IPS-NIHi7 (cell line): Measurements from ENCODE around the gene PKNOX1.
"Not testable (repeated sequence)": the region's sequence is repeated elsewhere in the genome, so short reads cannot be mapped to it uniquely, and the experiment has no call there.

ENCODE experiments used
- DNase-seq: peaks from one replicate; pipeline ENCODE4 v3.0.0; 2012; ENCODE audit warnings: mixed read lengths; ENCODE audit errors: extremely low spot score

PKNOX1 gene

DNA sequence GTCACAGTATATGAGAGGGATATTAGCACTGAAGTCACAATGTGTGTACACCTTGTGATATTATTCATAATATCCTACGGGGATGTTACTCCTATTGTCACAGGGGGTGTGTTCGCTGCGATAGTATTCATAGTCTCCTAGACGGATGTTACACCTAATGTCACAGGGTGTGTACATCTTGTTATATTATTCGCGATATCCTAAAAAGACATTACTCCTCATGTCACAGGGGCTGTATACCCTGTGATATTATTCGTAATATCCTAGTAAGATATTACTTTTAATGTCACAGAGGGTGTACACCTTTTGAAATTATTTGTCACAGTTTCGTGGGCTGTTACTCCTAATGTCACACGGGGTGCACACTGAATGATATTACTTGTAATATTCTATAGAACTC lies 23.2 kb upstream of the PKNOX1 start:
- DNase-seq, result not testable (repeated sequence)

DNA sequence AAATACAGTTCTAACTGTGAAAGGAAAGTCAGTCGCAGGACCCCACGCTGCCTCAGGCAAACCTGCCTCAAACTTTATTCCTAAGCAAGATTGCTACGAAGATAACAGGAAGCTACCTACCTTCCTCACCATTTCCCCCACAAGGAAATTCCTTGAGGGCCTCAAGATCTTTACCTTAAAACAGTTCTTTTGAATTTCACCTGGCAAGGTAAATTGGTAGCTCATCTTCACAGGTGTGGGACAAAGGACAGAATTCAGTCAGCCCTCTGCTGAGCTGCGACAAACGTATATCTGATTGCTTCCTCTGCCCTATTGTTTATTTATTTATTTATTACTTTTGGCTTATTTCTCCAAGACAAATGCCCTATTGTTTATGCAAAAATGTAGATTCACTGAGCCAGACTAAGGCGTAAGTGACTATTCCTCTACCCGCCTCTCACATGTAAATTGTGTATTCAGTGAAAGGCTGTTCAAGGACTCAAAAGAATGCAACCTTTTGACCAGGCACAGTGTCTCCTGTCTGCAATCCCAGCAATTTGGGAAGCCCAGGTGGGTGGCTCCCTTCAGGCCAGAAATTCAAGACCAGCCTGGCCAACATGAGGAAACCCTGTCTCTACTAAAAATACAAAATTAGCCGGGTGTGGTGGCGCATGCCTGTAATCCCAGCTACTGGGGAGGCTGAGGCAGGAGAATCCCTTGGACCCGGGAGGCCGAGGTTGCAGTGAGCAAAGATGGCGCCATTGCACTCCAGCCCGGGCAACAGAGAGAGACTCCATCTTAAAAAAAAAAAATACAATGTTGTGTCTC lies 17.3 kb upstream of the PKNOX1 start:
- no peak for DNase-seq

GRCh38 chr21:42958122-42958521 lies 16.2 kb upstream of the PKNOX1 start:
- not testable (repeated sequence) for DNase-seq

GRCh38 chr21:42959728-42960127 lies 14.6 kb upstream of the PKNOX1 start:
- DNase-seq, result peak; percentile 60

DNA sequence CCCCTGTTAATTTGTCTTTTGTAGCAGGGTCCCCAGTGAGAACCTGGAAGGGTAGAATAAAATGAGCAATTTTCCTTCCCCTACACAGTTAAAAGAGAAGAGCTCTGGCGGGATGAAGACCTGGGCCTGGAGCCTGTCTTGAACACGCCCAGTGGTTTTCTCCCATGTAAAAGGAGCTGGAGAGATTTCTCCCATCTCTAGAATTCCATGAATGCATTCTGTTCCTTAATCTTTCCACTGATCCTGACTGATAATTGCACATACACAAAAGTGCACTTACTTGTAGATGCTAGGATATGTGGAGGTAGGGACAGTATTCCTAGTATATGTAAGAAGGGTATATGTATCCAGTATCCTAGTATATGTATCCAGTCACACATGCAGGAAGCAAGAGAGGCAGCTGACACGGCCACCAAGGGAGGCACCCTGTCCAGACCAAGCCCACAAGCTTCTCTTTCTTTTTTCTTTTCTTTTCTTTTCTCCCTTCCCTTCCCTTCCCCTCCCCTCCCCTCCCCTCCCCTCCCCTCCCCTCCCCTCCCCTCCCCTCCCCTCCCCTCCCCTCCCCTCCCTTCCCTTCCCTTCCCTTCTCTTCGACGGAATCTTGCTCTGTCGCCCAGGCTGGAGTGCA lies 11.9 kb upstream of the PKNOX1 start:
- DNase-seq, result no peak

- no peak for DNase-seq
These were observed 10.3 kb upstream of the PKNOX1 start for GRCh38 chr21:42964086-42964485.

DNA sequence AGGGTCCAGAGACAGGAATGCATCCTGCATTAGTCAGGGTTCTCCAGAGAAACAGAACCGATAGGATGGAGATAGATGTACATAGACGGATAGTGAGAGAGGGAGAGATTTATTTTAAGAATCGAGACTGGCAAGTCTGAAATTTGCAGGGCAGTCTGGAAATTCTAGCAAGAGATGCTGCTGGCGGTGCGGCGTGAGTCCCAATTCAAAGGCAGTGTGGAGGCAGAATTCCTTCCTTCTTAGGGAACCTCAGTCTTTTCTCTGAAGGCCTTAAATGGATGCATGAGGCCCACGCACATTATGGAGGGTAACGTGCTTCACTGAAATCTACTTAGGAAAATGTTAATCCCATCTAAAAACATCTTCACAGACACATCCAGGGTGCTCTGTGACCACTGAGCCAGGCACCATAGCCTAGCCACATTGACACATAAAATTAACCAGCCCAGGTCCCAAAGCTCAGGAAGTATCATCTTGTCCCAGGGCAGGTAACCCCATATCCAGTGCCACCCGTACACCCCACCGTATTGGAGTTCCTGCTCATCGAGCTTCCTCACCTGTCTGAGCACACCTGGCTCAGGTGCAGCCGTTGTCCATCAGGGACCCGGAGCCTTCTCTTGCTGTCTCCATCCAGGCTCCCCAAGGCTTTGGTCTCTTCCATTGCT lies 9.7 kb upstream of the PKNOX1 start:
- no peak for DNase-seq

DNA sequence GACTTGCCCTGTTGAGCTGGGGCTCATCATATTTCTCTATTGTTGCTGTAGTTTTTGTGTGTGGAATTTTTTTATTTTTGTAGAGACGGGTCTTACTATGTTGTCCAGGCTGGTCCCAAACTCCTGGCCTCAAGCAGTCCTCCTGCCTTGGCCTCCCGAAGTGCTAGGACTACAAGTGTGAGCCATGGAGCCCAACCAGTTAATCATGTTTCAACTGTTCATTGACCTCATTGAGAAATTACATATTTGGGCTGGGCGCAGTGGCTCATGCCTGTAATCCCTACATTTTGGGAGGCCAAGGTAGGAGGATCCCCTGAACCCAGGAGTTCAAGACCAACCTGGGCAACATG lies 9.2 kb upstream of the PKNOX1 start:
- DNase-seq, result no peak

- DNase-seq, result not testable (repeated sequence)
These were observed 6.7 kb upstream of the PKNOX1 start for GRCh38 chr21:42967616-42968015.

DNA sequence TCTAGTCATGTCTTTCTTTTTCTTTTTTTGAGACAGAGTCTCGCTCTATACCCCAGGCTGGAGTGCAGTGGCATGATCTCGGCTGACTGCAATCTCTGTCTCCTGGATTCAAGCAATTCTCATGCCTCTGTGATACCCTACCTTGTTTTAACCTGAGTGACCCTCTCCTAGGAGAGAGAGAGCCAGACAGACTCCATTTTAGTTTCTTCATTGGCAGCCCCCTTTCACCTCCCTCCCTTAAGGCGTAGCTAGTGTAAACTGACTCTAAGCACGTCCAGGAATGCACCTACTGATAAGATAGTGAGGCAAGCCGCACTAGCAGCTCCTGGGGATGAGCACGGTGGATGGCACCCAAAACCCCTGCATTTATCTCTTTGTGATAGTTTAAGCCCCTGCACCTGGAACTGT lies 5.2 kb upstream of the PKNOX1 start:
- DNase-seq, result no peak

GRCh38 chr21:42970946-42971653 lies 3.3 kb upstream of the PKNOX1 start:
- DNase-seq, result no peak

DNA sequence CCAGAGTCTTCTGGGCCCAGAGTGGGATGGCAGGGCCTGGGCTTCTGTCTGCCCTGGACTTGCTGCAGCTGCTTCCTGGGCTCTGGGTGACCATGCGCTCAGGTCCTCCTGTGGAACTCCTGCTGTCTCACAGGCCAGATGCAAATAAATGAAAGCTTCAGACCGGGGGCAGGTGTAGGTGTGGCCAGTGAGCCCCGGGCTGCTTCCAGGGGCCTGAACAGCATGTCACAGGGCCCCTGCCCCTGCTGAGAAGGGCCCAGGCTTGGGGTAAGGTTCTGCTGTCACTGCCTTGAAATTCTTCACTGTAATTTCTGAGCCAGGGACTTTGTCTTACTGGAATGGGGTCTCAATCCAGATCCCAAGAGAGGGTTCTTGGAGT lies 2.5 kb upstream of the PKNOX1 start:
- peak; percentile 59 for DNase-seq

- no peak for DNase-seq
These were observed 912 bp upstream of the PKNOX1 start for GRCh38 chr21:42973309-42973990.

DNA sequence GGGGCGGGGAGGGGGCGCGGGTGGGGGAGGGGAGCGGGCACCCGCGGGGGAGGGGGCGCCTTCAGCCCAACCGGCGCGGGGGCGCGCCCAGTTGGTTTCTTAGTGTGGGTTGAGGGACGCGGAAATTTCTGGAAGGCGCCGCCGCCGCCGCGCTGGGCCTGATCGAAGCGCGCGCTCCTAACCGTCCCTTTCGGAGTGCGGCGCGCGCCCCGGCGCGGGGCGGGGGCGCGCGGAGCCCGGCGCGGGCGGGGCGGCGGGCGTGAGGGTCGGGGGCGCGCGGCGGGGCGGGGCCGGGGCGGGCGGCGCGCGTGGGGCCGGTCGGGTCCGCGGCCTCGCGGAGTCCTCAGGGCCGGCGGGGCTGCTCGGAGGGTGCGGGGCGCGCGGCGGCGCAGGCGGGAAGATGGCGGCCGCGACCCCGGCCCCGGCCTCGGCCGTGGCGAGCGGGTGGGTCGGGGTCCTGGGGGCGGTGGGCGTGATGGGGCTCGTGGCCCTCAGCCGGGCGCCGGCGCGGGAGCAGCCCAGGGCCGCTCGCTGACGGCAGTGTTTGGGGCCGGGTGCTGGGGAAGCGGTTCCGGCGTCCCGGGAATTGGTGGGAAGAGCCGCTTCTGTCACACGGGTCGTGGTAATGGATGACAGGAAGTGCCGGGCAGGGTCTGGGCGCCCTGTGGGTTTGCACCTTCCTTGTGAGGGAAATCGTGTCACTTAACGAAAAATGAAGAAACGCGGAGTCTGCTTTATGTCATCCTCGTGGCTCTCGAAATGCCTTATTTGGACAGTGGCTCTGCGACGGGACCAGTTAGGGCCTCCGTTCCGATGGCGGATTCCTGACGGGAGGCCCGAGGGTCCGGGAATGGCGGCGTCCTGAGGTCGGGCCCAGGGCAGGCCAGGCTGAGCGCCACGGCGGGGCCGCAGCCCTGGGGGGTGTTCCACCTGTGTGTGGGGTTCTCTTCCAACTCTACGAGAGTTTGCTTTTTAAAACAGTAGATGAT lies 764 bp downstream of the PKNOX1 start:
- DNase-seq, result peak; percentile 57

DNA sequence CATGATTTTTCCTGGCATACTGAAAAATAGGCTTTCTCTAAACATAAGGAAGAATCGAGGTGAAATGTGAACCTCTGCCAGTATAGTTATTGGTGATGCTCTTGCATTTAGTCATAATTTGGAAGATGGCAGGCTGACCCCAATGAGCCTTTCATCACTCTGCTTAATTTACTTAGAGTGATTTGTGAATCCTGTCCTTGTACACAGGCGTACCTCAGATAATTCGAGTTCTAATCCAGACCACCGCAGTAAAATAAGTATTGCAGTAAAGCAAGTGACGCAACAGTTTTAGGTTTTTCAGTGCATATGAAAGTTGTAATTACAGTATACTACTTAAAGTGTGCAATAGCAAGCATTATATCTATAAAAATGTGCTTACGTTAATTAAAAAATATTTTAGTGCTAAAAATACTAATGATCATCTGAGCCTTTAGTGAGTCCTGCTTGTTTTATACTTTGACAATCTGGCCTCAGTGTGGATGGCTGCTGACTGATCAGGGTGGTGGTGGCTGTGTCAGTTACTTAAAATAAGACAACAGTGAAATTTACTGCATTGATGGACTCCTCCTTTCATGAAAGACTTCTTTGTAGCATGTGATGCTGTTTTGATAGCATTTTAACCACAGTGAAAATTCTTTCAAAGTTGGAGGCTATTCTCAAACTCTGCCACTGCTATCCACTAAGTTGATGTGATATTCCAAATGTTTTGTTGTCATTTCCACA lies 1.7 kb downstream of the PKNOX1 start:
- no peak for DNase-seq

GRCh38 chr21:42980312-42981213 lies 6.2 kb downstream of the PKNOX1 start:
- no peak for DNase-seq

GRCh38 chr21:42981214-42981523 lies 6.8 kb downstream of the PKNOX1 start:
- DNase-seq, result no peak

DNA sequence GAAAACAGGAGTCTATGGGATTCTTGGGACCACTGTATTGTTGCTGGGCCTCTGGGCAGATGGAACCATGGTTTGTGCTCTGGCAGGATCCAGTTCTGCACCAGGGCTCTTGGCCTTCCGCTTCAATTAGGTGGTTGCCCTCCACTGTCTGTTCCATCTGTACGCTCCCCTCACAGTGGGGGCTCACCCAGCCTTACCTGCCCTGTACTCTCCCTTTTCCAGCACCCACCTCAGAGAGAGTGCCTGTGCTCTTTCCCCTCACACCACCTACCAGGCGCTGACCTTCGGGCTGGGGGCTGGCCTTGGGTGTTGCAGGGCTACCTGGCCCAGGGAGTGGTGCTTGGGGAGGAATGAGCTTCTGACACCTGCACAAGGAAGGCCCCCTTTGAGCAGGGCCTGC lies 7.5 kb downstream of the PKNOX1 start:
- DNase-seq, result no peak

DNA sequence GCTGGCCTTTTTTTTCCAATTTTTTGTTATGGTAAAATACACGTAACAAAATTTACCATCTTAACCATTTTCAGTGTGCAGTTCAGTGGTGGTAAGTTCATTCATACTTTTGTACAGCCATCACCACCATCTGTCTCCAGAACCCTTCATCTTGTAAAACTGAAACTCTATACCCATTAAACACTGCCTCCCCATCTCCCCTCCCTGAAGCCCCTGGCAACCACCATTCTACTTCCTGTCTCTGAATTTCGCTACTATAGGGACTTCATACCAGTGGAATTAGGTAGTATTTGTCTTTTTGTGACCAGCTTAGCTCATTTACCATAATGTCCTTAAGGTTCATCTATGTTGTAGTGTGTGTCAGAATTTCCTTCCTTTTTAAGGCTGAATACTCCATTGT lies 8.7 kb downstream of the PKNOX1 start:
- no peak for DNase-seq
